Measurements from ENCODE around the gene ZNF541.

The ZNF541 gene, protein sequence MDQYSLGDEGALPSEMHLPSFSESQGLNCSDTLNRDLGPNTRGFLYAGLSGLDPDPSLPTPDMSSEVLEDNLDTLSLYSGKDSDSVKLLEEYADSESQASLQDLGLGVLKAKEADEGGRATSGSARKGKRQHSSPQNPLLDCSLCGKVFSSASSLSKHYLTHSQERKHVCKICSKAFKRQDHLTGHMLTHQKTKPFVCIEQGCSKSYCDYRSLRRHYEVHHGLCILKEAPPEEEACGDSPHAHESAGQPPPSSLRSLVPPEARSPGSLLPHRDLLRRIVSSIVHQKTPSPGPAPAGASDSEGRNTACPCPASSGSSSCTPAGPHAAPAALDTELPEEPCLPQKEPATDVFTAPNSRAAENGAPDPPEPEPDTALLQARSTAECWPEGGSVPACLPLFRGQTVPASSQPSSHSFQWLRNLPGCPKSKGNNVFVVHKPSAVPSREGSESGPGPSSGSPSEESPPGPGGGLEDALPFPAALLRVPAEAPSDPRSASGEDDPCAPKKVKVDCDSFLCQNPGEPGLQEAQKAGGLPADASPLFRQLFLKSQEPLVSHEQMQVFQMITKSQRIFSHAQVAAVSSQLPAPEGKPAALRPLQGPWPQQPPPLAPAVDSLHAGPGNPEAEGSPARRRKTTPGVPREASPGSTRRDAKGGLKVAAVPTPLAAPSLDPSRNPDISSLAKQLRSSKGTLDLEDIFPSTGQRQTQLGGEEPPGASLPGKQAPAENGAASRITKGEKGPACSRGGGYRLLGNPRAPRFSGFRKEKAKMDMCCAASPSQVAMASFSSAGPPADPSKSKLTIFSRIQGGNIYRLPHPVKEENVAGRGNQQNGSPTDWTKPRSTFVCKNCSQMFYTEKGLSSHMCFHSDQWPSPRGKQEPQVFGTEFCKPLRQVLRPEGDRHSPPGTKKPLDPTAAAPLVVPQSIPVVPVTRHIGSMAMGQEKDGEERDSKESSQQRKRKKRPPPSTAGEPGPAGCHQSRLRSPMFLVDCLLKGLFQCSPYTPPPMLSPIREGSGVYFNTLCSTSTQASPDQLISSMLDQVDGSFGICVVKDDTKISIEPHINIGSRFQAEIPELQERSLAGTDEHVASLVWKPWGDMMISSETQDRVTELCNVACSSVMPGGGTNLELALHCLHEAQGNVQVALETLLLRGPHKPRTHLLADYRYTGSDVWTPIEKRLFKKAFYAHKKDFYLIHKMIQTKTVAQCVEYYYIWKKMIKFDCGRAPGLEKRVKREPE (N-terminal part only)

DNA sequence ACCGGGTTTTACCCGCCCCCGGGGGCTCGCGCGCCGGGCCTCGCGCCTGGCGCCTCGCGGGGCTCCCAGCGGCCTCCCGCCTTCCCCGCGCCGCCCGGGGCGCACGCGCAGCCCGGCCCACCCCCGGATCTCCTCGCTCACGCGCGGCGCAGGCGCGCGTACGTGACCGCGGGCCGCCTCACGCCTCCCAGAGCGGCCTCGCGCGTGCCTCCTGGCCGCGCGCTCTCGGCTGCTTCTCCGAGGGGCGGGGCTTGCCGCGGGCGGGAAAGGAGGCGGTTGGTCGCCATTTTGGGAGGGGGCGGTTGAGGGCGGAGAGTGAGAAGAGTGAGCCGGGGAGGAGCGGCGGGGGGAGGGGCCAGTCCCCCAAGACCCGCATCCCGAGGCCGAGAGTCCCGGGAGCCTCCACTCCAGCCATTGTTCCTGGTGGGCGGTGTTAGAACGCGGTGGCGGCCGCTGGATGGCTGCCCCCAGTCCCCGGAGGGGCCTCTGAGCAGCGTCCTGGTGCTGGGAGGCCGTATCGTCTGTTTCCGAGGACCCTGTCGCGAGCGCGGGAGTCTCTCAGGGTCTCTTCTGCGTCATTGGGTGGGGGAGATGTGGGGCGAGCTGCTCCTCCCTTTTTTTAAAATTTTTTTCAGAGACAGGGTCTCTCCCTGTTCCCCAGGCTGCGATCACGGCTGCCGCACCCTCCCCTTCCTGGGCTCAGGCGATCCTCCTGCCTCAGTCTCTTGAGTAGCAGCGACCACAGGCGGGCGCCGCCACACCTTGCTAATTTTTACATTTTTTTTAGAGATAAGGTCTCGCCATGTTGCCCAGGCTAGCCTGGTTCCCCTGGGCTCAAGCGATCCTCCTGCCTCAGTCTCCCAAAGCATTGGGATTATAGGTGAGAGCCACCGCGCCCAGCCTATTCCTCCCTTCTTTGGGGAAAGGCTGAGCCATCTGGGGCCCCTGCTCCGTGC, at the start of gene ZNF541:
Gene ZNF541, minus strand, starts transcription at position 78 of the 956 bp plus-strand sequence. CDS start 17,292 bp downstream, outside the sequence.
- H3K36me3 ChIP-seq (ENCODE audit: control insufficient read depth, insufficient read depth, low read length, severe bottlenecking) = no peaks in the 10 kb centered on the region
- no peaks in the 10 kb centered on the region for H3K9me3 ChIP-seq (ENCODE audit: control insufficient read depth, low read length)
- DNase-seq (ENCODE audit: low read depth) = no peak
- peak within 1 kb of the TSS; percentile 46 for H3K9ac ChIP-seq (ENCODE audit: low read length)
- H3K27me3 ChIP-seq (replicated peaks; ENCODE audit: control insufficient read depth, insufficient read depth, low read length) = no peaks in the 10 kb centered on the region
- peaks cover 4% of the 10 kb centered on the region for H3K4me1 ChIP-seq (ENCODE audit: control insufficient read depth, insufficient read depth, low read length)
- peak within 1 kb of the TSS; percentile 74 for H3K4me3 ChIP-seq (ENCODE audit: low read length)

DNA sequence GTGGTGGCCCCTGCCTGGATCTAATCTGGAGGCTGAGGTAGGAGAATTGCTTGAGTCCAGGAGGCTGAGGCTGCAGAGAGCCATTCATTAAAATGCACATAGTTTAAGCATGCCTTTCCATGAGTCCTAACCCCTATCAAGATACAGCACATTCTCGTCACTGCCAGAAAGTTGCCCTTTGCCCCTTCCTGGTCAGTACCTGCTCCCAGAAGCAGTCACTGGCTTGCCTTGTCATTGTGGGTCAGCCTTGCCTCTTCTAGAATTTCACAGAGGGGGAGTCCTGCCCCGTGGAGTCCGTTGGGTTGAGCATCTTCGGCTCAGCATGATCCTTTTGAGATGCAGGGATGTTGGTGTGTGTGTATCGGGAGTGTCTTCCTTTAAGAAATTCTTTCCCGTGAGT, 46.8 kb upstream of the ZNF541 start:
- H3K4me3 ChIP-seq (ENCODE audit: low read length) = no peak overlapping the region
- H3K4me1 ChIP-seq (ENCODE audit: control insufficient read depth, insufficient read depth, low read length) = peaks cover 6% of the 10 kb centered on the region
- peaks cover 6% of the 10 kb centered on the region for H3K36me3 ChIP-seq (ENCODE audit: control insufficient read depth, insufficient read depth, low read length, severe bottlenecking)
- no peaks in the 10 kb centered on the region for H3K27me3 ChIP-seq (replicated peaks; ENCODE audit: control insufficient read depth, insufficient read depth, low read length)
- H3K9me3 ChIP-seq (ENCODE audit: control insufficient read depth, low read length) = no peaks in the 10 kb centered on the region
- DNase-seq (ENCODE audit: low read depth) = no peak
- H3K9ac ChIP-seq (ENCODE audit: low read length) = no peak overlapping the region

DNA sequence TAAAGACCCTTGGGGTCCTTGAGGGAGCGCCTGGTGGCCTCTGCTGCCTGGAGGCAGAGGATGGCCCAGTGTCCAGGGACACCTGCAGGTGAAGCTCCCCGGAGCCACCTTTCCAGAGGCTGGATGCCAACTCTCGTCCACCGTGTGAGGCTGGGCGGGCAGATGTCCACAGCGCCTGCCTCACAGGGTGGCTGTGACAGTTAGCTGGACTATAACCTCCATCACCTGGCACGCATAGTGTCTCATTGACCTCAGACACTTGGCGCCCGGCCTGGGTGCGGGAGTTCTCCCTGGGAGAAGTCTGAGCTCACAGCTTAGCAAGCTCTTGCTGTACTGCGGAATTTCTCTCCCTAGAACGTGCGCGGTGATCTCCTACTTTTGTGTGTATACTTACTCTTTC, 45.8 kb upstream of the ZNF541 start:
- peaks cover 6% of the 10 kb centered on the region for H3K36me3 ChIP-seq (ENCODE audit: control insufficient read depth, insufficient read depth, low read length, severe bottlenecking)
- no peak overlapping the region for H3K4me3 ChIP-seq (ENCODE audit: low read length)
- no peak overlapping the region for H3K9ac ChIP-seq (ENCODE audit: low read length)
- peaks cover 8% of the 10 kb centered on the region for H3K4me1 ChIP-seq (ENCODE audit: control insufficient read depth, insufficient read depth, low read length)
- DNase-seq (ENCODE audit: low read depth) = no peak
- no peaks in the 10 kb centered on the region for H3K9me3 ChIP-seq (ENCODE audit: control insufficient read depth, low read length)
- H3K27me3 ChIP-seq (replicated peaks; ENCODE audit: control insufficient read depth, insufficient read depth, low read length) = no peaks in the 10 kb centered on the region

DNA sequence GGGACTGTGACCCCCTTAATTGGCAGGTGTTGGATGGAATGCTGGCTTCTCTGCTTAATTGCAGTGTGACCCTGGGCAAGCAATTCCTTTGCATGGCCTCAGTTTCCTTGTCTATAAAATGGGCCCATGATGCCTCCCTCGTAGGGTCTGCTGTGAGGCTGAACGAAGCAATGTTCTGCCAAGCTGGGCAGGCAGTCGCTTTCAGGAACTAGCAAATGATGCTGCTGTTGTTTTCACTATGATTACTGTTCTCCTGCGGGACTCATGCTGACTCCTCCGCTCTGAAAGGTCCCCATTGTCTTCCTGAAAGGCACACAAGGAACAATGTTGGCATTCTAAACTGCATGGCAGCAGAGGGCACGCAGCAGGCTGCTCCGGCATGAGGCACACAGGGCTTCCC, 42.8 kb upstream of the ZNF541 start:
- no peak overlapping the region for H3K9ac ChIP-seq (ENCODE audit: low read length)
- H3K9me3 ChIP-seq (ENCODE audit: control insufficient read depth, low read length) = no peaks in the 10 kb centered on the region
- H3K27me3 ChIP-seq (replicated peaks; ENCODE audit: control insufficient read depth, insufficient read depth, low read length) = no peaks in the 10 kb centered on the region
- no peak for DNase-seq (ENCODE audit: low read depth)
- peaks cover 4% of the 10 kb centered on the region for H3K36me3 ChIP-seq (ENCODE audit: control insufficient read depth, insufficient read depth, low read length, severe bottlenecking)
- H3K4me3 ChIP-seq (ENCODE audit: low read length) = no peak overlapping the region
- H3K4me1 ChIP-seq (ENCODE audit: control insufficient read depth, insufficient read depth, low read length) = peaks cover 32% of the 10 kb centered on the region

DNA sequence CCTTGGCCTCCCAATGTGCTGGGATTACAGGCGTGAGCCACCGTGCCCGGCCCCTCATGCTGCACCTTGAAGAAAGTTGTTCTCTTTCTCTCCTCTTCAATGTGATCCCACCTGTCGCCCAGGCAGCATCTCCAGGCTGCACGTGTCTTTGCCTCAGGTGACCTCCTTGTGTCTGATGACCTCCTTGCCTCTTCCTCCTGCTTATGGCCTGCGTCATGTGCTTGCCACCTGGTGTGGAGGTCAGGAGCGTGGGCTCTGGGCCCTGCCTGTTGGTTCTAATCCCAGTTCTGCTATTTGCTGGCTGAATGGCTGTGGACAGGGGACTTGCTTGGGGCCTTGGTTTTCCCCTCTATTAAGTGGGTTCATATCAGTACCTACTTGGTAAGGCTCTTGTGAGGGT, 42.3 kb upstream of the ZNF541 start:
- peaks cover 4% of the 10 kb centered on the region for H3K36me3 ChIP-seq (ENCODE audit: control insufficient read depth, insufficient read depth, low read length, severe bottlenecking)
- DNase-seq (ENCODE audit: low read depth) = no peak
- H3K9ac ChIP-seq (ENCODE audit: low read length) = no peak overlapping the region
- no peaks in the 10 kb centered on the region for H3K9me3 ChIP-seq (ENCODE audit: control insufficient read depth, low read length)
- H3K4me3 ChIP-seq (ENCODE audit: low read length) = no peak overlapping the region
- H3K27me3 ChIP-seq (replicated peaks; ENCODE audit: control insufficient read depth, insufficient read depth, low read length) = no peaks in the 10 kb centered on the region
- peaks cover 35% of the 10 kb centered on the region for H3K4me1 ChIP-seq (ENCODE audit: control insufficient read depth, insufficient read depth, low read length)

DNA sequence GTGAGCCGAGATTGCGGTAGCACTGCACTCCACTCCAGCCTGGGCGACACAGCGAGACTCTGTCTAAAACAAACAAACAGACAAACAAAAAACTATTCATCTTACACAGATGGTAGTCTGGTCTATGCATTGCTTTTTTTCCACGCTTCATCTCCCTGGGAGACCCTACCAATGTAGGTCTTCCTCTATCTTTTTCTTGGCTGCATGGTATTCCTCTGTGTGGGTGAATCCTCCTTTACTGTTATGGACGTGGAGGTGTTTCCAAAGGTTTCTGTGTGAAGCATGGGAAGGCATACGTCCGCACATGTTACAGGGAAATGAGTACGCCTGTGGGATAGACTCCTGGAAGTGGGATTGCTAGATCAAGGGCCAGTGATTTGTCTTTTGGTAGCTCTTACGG, 41.6 kb upstream of the ZNF541 start:
- Histone ChIP-seq H3K4me1 (ENCODE audit: control insufficient read depth, insufficient read depth, low read length) (peaks cover 35% of the 10 kb centered on the region), H3K36me3 (ENCODE audit: control insufficient read depth, insufficient read depth, low read length, severe bottlenecking) (peaks cover 4% of the 10 kb centered on the region), H3K27me3 (replicated peaks; ENCODE audit: control insufficient read depth, insufficient read depth, low read length) (no peaks in the 10 kb centered on the region), H3K9ac (ENCODE audit: low read length) (no peak overlapping the region), H3K9me3 (ENCODE audit: control insufficient read depth, low read length) (no peaks in the 10 kb centered on the region), H3K4me3 (ENCODE audit: low read length) (no peak overlapping the region)
- DNase-seq (ENCODE audit: low read depth) = no peak

DNA sequence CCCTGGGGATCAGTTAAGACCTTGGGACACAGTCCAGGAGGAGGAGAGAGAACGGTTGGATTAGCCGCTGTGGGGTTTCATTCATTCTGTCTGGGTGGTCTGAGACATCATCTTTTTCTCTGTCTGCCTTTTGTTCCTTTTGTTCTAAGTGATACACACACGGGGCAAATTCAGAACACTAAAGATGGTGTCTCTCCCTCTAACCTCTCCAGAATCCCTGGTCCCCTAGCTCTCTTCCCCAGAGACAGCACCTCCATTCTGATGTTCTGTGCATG, 41.0 kb upstream of the ZNF541 start:
- Histone ChIP-seq H3K4me3 (ENCODE audit: low read length) (no peak overlapping the region), H3K9ac (ENCODE audit: low read length) (peak overlapping the region; percentile 72), H3K4me1 (ENCODE audit: control insufficient read depth, insufficient read depth, low read length) (peaks cover 35% of the 10 kb centered on the region), H3K36me3 (ENCODE audit: control insufficient read depth, insufficient read depth, low read length, severe bottlenecking) (peaks cover 4% of the 10 kb centered on the region), H3K9me3 (ENCODE audit: control insufficient read depth, low read length) (no peaks in the 10 kb centered on the region), H3K27me3 (replicated peaks; ENCODE audit: control insufficient read depth, insufficient read depth, low read length) (no peaks in the 10 kb centered on the region)
- no peak for DNase-seq (ENCODE audit: low read depth)

DNA sequence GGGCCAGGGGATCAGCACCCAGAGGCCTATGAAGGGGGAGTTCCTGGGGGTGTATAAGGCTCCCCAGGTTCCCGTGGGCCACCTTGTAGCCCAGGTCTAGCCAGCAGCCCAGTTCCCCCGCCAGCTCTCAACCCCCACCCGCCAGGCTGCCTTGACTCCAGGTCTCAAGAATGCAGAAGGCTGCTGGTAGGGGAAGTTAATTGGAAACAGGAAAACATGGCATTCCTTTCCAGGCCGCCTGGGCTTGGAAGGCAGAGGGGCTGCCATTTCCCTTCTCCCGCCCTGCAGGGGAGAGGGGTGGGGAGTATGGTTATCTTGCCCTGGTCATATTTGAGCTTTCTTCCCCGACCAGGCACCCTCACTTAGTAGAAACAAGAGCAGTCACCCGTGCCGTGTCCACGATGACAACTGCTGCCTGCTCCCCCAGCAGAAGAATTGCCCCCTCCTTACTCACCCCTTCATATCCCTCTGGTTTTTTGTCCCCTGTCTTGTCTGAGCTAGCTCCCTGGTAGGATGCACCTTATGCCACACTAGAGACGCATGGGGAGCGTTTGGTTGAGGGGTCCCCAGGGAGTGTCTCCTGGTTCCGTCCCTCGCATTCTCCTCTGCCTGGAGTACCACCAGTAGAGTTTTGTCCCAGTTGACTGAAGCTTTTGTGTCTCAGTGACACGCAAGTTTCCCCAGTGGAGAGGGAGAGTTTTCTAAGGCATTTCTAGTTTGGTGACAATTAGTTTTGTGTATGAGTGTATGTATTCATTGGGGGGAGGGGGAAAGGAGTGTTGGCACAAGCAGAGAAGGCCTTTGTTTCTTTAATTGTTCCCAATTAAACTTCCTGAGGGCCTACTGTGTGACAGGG, 40.4 kb upstream of the ZNF541 start:
- no peak overlapping the region for H3K4me3 ChIP-seq (ENCODE audit: low read length)

DNA sequence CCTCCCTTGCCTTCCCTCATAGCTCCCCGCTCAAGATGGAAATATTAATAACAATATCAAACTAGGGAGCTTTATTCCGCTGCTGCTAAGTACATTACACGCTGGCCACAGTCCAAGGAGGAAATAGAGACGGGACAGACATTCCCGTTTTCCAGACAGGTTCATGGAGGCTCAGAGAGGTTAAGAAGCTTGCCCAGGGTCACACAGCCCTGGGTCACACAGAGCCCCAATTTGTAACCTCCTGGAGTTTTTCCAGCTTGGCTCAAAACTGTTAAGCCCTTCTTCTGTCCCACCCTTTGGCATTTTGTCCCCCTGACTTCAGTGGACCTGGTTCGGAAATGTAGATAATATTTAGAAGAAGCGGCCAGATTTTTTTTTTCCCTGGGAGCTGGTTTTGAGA, 38.0 kb upstream of the ZNF541 start:
- Histone ChIP-seq H3K9ac (ENCODE audit: low read length) (peak overlapping the region; percentile 91), H3K4me1 (ENCODE audit: control insufficient read depth, insufficient read depth, low read length) (peaks cover 32% of the 10 kb centered on the region), H3K4me3 (ENCODE audit: low read length) (peak overlapping the region; percentile 84), H3K36me3 (ENCODE audit: control insufficient read depth, insufficient read depth, low read length, severe bottlenecking) (peaks cover 4% of the 10 kb centered on the region), H3K9me3 (ENCODE audit: control insufficient read depth, low read length) (no peaks in the 10 kb centered on the region), H3K27me3 (replicated peaks; ENCODE audit: control insufficient read depth, insufficient read depth, low read length) (no peaks in the 10 kb centered on the region)
- DNase-seq (ENCODE audit: low read depth) = peak; percentile 14

More for the DNA sequence above, 40.4 kb upstream of the ZNF541 start:
- Histone ChIP-seq H3K27me3 (replicated peaks; ENCODE audit: control insufficient read depth, insufficient read depth, low read length) (no peaks in the 10 kb centered on the region), H3K4me1 (ENCODE audit: control insufficient read depth, insufficient read depth, low read length) (peaks cover 29% of the 10 kb centered on the region), H3K9ac (ENCODE audit: low read length) (peak overlapping the region; percentile 72), H3K9me3 (ENCODE audit: control insufficient read depth, low read length) (no peaks in the 10 kb centered on the region), H3K36me3 (ENCODE audit: control insufficient read depth, insufficient read depth, low read length, severe bottlenecking) (peaks cover 4% of the 10 kb centered on the region)
- peak; percentile 89 for DNase-seq (ENCODE audit: low read depth)

Measured in adipocyte (in vitro differentiated cells).